ENCODE data around the gene GREB1.

GRCh38 chr2:11569636-11570035, 35.8 kb downstream of the GREB1 start:
- TF ChIP-seq CTCF (IDR thresholded peaks at IDR 0.05; ENCODE audit: poor library complexity, severe bottlenecking) (no peak), POLR2AphosphoS5 (IDR thresholded peaks at IDR 0.05) (no peak), SMC3 (conservative IDR thresholded peaks at IDR 0.05; ENCODE audit: poor library complexity) (no peak), REST (IDR thresholded peaks at IDR 0.05; ENCODE audit: borderline replicate concordance) (no peak)

Data from neural cell (in vitro differentiated cells).